ENCODE measurements around the gene RALGAPA1.

GRCh38 chr14:35829449-35829848 lies 20.4 kb upstream of the RALGAPA1 start:
- TF ChIP-seq, protein P1, sequence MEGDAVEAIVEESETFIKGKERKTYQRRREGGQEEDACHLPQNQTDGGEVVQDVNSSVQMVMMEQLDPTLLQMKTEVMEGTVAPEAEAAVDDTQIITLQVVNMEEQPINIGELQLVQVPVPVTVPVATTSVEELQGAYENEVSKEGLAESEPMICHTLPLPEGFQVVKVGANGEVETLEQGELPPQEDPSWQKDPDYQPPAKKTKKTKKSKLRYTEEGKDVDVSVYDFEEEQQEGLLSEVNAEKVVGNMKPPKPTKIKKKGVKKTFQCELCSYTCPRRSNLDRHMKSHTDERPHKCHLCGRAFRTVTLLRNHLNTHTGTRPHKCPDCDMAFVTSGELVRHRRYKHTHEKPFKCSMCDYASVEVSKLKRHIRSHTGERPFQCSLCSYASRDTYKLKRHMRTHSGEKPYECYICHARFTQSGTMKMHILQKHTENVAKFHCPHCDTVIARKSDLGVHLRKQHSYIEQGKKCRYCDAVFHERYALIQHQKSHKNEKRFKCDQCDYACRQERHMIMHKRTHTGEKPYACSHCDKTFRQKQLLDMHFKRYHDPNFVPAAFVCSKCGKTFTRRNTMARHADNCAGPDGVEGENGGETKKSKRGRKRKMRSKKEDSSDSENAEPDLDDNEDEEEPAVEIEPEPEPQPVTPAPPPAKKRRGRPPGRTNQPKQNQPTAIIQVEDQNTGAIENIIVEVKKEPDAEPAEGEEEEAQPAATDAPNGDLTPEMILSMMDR (IDR thresholded peaks at IDR 0.05; ENCODE audit: low read depth, low read length) = no peak
- no peak for TF ChIP-seq MYC (IDR thresholded peaks at IDR 0.05; ENCODE audit: low read depth, low read length)

All from NB4 (cell line).